Activated CD4-positive, alpha-beta memory T cell treated with anti-CD3 and anti-CD28 coated beads, Interleukin-2, amount 10 ng/mL, durations not matched to agents 7 days and 5 days (primary cell): ENCODE data around the gene PRKCG. TPM values are rescaled to one million over a fixed set of nuclear protein-coding genes. Genes with fewer than 3 reads are reported as not detected.
"Not testable (repeated sequence)": the region's sequence is repeated elsewhere in the genome, so short reads cannot be mapped to it uniquely, and the experiment has no call there.

Source experiments
- CTCF ChIA-PET: fragments of 350-600 bp; sonication (Branson Sonifier 250); formaldehyde crosslinking; loops from one replicate; lab custom pipeline; 2021; ENCODE audit warnings: antibody characterized with exemption, inconsistent platforms; lab: Charles Lee
- POLR2A ChIA-PET: fragments of 350-600 bp; sonication (Branson Sonifier 250); formaldehyde crosslinking; loops from one replicate; lab custom pipeline; 2021; ENCODE audit warnings: antibody characterized with exemption; lab: Charles Lee
- DNase-seq: peaks from one replicate; pipeline ENCODE4 v3.0.0-alpha.2; 2020
- H3K27ac Mint-ChIP-seq: one replicate; pipeline ENCODE4 v1.8.0; 2021; ENCODE audit warnings: mild to moderate bottlenecking, mixed read lengths
- H3K27me3 Mint-ChIP-seq: one replicate; pipeline ENCODE4 v1.8.0; 2021; ENCODE audit warnings: mixed read lengths
- H3K36me3 Mint-ChIP-seq: one replicate; pipeline ENCODE4 v1.8.0; 2021; ENCODE audit warnings: low read depth, mixed read lengths
- H3K4me1 Mint-ChIP-seq: one replicate; pipeline ENCODE4 v1.8.0; 2021; ENCODE audit warnings: mixed read lengths
- H3K4me3 Mint-ChIP-seq: one replicate; pipeline ENCODE4 v1.8.0; 2021; ENCODE audit warnings: mild to moderate bottlenecking, mixed read lengths
- H3K9me3 Mint-ChIP-seq: one replicate; pipeline ENCODE4 v1.8.0; 2021; ENCODE audit warnings: mixed read lengths
- total RNA-seq, 2 experiments: library from RNA; stranded (reverse); gene quantifications; one replicate each; pipeline ENCODE4 v1.2.3, GENCODE V29; 2021

The PRKCG gene
- total RNA-seq, 2 experiments from 2014 or later = not detected

GRCh38 chr19:53917356-53917755, 35.4 kb downstream of the PRKCG start:
- no peak overlapping the region for H3K27ac Mint-ChIP-seq
- no peaks in the 10 kb centered on the region for H3K9me3 Mint-ChIP-seq
- no peaks in the 10 kb centered on the region for H3K27me3 Mint-ChIP-seq
- ChIA-PET POLR2A (no interaction called here), CTCF (interaction anchor here (1.4 kb wide), 1 partner anchor 9 kb away, joined by 4 read pairs; no protein-coding TSS in a partner anchor)
- no peaks in the 10 kb centered on the region for H3K4me1 Mint-ChIP-seq
- no peaks in the 10 kb centered on the region for H3K36me3 Mint-ChIP-seq
- H3K4me3 Mint-ChIP-seq = no peak overlapping the region
- DNase-seq = no peak

GRCh38 chr19:53927739-53928138, 45.7 kb downstream of the PRKCG start:
- no peak overlapping the region for H3K27ac Mint-ChIP-seq
- H3K27me3 Mint-ChIP-seq = no peaks in the 10 kb centered on the region
- CTCF ChIA-PET = interaction anchor here (0.6 to 1.7 kb wide), 2 partner anchors 102 to 135 kb away, joined by 3 to 4 read pairs; no protein-coding TSS in a partner anchor
- H3K9me3 Mint-ChIP-seq = peaks cover 7% of the 10 kb centered on the region
- POLR2A ChIA-PET = no interaction called here
- H3K36me3 Mint-ChIP-seq = no peaks in the 10 kb centered on the region
- H3K4me3 Mint-ChIP-seq = no peak overlapping the region
- no peaks in the 10 kb centered on the region for H3K4me1 Mint-ChIP-seq
- DNase-seq = peak; percentile 47

GRCh38 chr19:53936029-53936428, 54.0 kb downstream of the PRKCG start:
- no peaks in the 10 kb centered on the region for H3K4me1 Mint-ChIP-seq
- no peak overlapping the region for H3K4me3 Mint-ChIP-seq
- CTCF ChIA-PET = no interaction called here
- H3K9me3 Mint-ChIP-seq = no peaks in the 10 kb centered on the region
- H3K27ac Mint-ChIP-seq = no peak overlapping the region
- POLR2A ChIA-PET = no interaction called here
- H3K36me3 Mint-ChIP-seq = no peaks in the 10 kb centered on the region
- peaks cover under 1% of the 10 kb centered on the region for H3K27me3 Mint-ChIP-seq
- DNase-seq = no peak

GRCh38 chr19:53942001-53942786, 60.2 kb downstream of the PRKCG start:
- H3K27ac Mint-ChIP-seq = no peak overlapping the region
- peaks cover 22% of the 10 kb centered on the region for H3K27me3 Mint-ChIP-seq
- H3K4me3 Mint-ChIP-seq = no peak overlapping the region
- H3K36me3 Mint-ChIP-seq = no peaks in the 10 kb centered on the region
- no peaks in the 10 kb centered on the region for H3K4me1 Mint-ChIP-seq
- POLR2A ChIA-PET = no interaction called here
- CTCF ChIA-PET = no interaction called here
- peak; percentile 16 for DNase-seq
- H3K9me3 Mint-ChIP-seq = no peaks in the 10 kb centered on the region

- no peaks in the 10 kb centered on the region for H3K4me1 Mint-ChIP-seq
- POLR2A ChIA-PET = no interaction called here
- no peaks in the 10 kb centered on the region for H3K9me3 Mint-ChIP-seq
- H3K27me3 Mint-ChIP-seq = peaks cover 22% of the 10 kb centered on the region
- no peaks in the 10 kb centered on the region for H3K36me3 Mint-ChIP-seq
- H3K4me3 Mint-ChIP-seq = no peak overlapping the region
- H3K27ac Mint-ChIP-seq = no peak overlapping the region
- CTCF ChIA-PET = interaction anchor here (0.7 to 1.5 kb wide), 2 partner anchors 80 to 86 kb away, joined by 3 read pairs; no protein-coding TSS in a partner anchor
- no peak for DNase-seq
These were observed 62.4 kb downstream of the PRKCG start for GRCh38 chr19:53944416-53944815.

- peaks cover 22% of the 10 kb centered on the region for H3K27me3 Mint-ChIP-seq
- ChIA-PET CTCF (interaction anchor here (0.7 to 1.5 kb wide), 2 partner anchors 79 to 85 kb away, joined by 3 read pairs; no protein-coding TSS in a partner anchor), POLR2A (no interaction called here)
- no peak for DNase-seq
- no peaks in the 10 kb centered on the region for H3K4me1 Mint-ChIP-seq
- H3K36me3 Mint-ChIP-seq = no peaks in the 10 kb centered on the region
- H3K4me3 Mint-ChIP-seq = no peak overlapping the region
- H3K27ac Mint-ChIP-seq = no peak overlapping the region
- no peaks in the 10 kb centered on the region for H3K9me3 Mint-ChIP-seq
These were observed 62.9 kb downstream of the PRKCG start for GRCh38 chr19:53944933-53945332.

GRCh38 chr19:53945441-53945840, 63.4 kb downstream of the PRKCG start:
- CTCF ChIA-PET = interaction anchor here (1.5 kb wide), 1 partner anchor 85 kb away, joined by 3 read pairs; no protein-coding TSS in a partner anchor
- no peak overlapping the region for H3K4me3 Mint-ChIP-seq

GRCh38 chr19:53945998-53946397, 64.0 kb downstream of the PRKCG start:
- no peaks in the 10 kb centered on the region for H3K36me3 Mint-ChIP-seq
- ChIA-PET POLR2A (no interaction called here), CTCF (interaction anchor here (0.5 to 1.5 kb wide), 2 partner anchors 84 to 133 kb away, joined by 3 to 5 read pairs; no protein-coding TSS in a partner anchor)
- no peak overlapping the region for H3K27ac Mint-ChIP-seq
- DNase-seq = no peak
- peaks cover 21% of the 10 kb centered on the region for H3K27me3 Mint-ChIP-seq
- H3K4me3 Mint-ChIP-seq = no peak overlapping the region
- no peaks in the 10 kb centered on the region for H3K4me1 Mint-ChIP-seq
- no peaks in the 10 kb centered on the region for H3K9me3 Mint-ChIP-seq

More at GRCh38 chr19:53945441-53945840, 63.4 kb downstream of the PRKCG start:
- Mint-ChIP-seq H3K36me3 (no peaks in the 10 kb centered on the region), H3K4me1 (no peaks in the 10 kb centered on the region), H3K27me3 (peaks cover 22% of the 10 kb centered on the region), H3K27ac (no peak overlapping the region), H3K9me3 (no peaks in the 10 kb centered on the region)
- POLR2A ChIA-PET = no interaction called here
- DNase-seq = no peak

GRCh38 chr19:53947624-53948023, 65.6 kb downstream of the PRKCG start:
- H3K4me3 Mint-ChIP-seq = no peak overlapping the region
- H3K27me3 Mint-ChIP-seq = peaks cover 15% of the 10 kb centered on the region
- H3K27ac Mint-ChIP-seq = no peak overlapping the region
- no peaks in the 10 kb centered on the region for H3K36me3 Mint-ChIP-seq
- CTCF ChIA-PET = interaction anchor here (0.6 to 1.6 kb wide), 4 partner anchors 8 to 155 kb away, joined by 3 to 4 read pairs (median 4); no protein-coding TSS in a partner anchor
- H3K4me1 Mint-ChIP-seq = no peaks in the 10 kb centered on the region
- no peak for DNase-seq
- H3K9me3 Mint-ChIP-seq = no peaks in the 10 kb centered on the region
- POLR2A ChIA-PET = no interaction called here

- H3K4me1 Mint-ChIP-seq, H3K36me3 Mint-ChIP-seq, POLR2A ChIA-PET, H3K27ac Mint-ChIP-seq, H3K27me3 Mint-ChIP-seq, H3K4me3 Mint-ChIP-seq, DNase-seq, H3K9me3 Mint-ChIP-seq: not testable (repeated sequence)
- CTCF ChIA-PET = interaction anchor here (1.6 kb wide), 1 partner anchor 9 kb away, joined by 3 read pairs; no protein-coding TSS in a partner anchor
These were observed 66.6 kb downstream of the PRKCG start for GRCh38 chr19:53948611-53949010.

- no peak for DNase-seq
- ChIA-PET POLR2A (no interaction called here), CTCF (interaction anchor here (1.1 to 1.7 kb wide), 2 partner anchors 79 to 158 kb away, joined by 3 to 4 read pairs; no protein-coding TSS in a partner anchor)
- no peak overlapping the region for H3K4me3 Mint-ChIP-seq
- peaks cover 7% of the 10 kb centered on the region for H3K27me3 Mint-ChIP-seq
- no peak overlapping the region for H3K27ac Mint-ChIP-seq
- no peaks in the 10 kb centered on the region for H3K36me3 Mint-ChIP-seq
- H3K4me1 Mint-ChIP-seq = no peaks in the 10 kb centered on the region
- no peaks in the 10 kb centered on the region for H3K9me3 Mint-ChIP-seq
These were observed 69.4 kb downstream of the PRKCG start for GRCh38 chr19:53951436-53951835.

GRCh38 chr19:53951947-53952346, 70.0 kb downstream of the PRKCG start:
- no peaks in the 10 kb centered on the region for H3K4me1 Mint-ChIP-seq
- ChIA-PET CTCF (interaction anchor here (1.7 kb wide), 1 partner anchor 159 kb away, joined by 4 read pairs; no protein-coding TSS in a partner anchor), POLR2A (no interaction called here)
- no peak overlapping the region for H3K27ac Mint-ChIP-seq
- DNase-seq = no peak
- H3K9me3 Mint-ChIP-seq = no peaks in the 10 kb centered on the region
- H3K4me3 Mint-ChIP-seq = no peak overlapping the region
- no peaks in the 10 kb centered on the region for H3K36me3 Mint-ChIP-seq
- peaks cover 9% of the 10 kb centered on the region for H3K27me3 Mint-ChIP-seq

- Mint-ChIP-seq H3K9me3 (no peaks in the 10 kb centered on the region), H3K27me3 (peaks cover 20% of the 10 kb centered on the region), H3K4me1 (peaks cover 1% of the 10 kb centered on the region), H3K4me3 (no peak overlapping the region), H3K36me3 (peaks cover 2% of the 10 kb centered on the region), H3K27ac (no peak overlapping the region)
- ChIA-PET CTCF (no interaction called here), POLR2A (no interaction called here)
- DNase-seq = no peak
These were observed 71.4 kb downstream of the PRKCG start for GRCh38 chr19:53953383-53953782.
